GM10248 (cell line): ENCODE results near the gene KIF23.
"Not testable (repeated sequence)": the region's sequence is repeated elsewhere in the genome, so short reads cannot be mapped to it uniquely, and the experiment has no call there.

Experiments
- CTCF ChIA-PET: fragments of 300-600 bp; sonication (Branson Sonifier 250); formaldehyde crosslinking; extraction: SDS; loops from one replicate; lab custom pipeline; 2021; ENCODE audit warnings: antibody characterized with exemption; lab: Yijun Ruan, JAX
- POLR2A ChIA-PET: fragments of 350-650 bp; sonication (Branson Sonifier 250); formaldehyde crosslinking; extraction: SDS; loops from one replicate; lab custom pipeline; 2020; ENCODE audit warnings: antibody characterized with exemption; lab: Yijun Ruan, JAX
- DNase-seq: peaks from one replicate; pipeline ENCODE4 v3.0.0; 2012; ENCODE audit errors: extremely low spot score
- TF ChIP-seq, protein P1 (sequence below): IDR thresholded peaks from 2 replicates; pipeline ENCODE4 v1.5.1; 2012; ENCODE audit warnings: mild to moderate bottlenecking, low read depth; ENCODE audit errors: extremely low read depth, missing control alignments, control extremely low read depth

Gene KIF23

GRCh38 chr15:69435985-69436384 is 21.8 kb downstream of the KIF23 start:
- ChIA-PET POLR2A (interaction anchor here (0.5 kb wide), 1 partner anchor 16 kb away, joined by 3 read pairs; no protein-coding TSS in a partner anchor), CTCF (interaction anchor here (1.7 to 2.4 kb wide), 2 partner anchors 8 to 27 kb away, joined by 5 to 9 read pairs; no protein-coding TSS in a partner anchor)

GRCh38 chr15:69436951-69437350 is 22.8 kb downstream of the KIF23 start:
- no peak for DNase-seq
- TF ChIP-seq, protein P1, sequence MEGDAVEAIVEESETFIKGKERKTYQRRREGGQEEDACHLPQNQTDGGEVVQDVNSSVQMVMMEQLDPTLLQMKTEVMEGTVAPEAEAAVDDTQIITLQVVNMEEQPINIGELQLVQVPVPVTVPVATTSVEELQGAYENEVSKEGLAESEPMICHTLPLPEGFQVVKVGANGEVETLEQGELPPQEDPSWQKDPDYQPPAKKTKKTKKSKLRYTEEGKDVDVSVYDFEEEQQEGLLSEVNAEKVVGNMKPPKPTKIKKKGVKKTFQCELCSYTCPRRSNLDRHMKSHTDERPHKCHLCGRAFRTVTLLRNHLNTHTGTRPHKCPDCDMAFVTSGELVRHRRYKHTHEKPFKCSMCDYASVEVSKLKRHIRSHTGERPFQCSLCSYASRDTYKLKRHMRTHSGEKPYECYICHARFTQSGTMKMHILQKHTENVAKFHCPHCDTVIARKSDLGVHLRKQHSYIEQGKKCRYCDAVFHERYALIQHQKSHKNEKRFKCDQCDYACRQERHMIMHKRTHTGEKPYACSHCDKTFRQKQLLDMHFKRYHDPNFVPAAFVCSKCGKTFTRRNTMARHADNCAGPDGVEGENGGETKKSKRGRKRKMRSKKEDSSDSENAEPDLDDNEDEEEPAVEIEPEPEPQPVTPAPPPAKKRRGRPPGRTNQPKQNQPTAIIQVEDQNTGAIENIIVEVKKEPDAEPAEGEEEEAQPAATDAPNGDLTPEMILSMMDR, result no peak
- ChIA-PET POLR2A (interaction anchor here (2.1 kb wide), 1 partner anchor 15 kb away, joined by 10 read pairs; the partner anchor contains the start of gene RPLP1), CTCF (interaction anchor here (1.7 to 2.4 kb wide), 2 partner anchors 9 to 26 kb away, joined by 5 to 9 read pairs; no protein-coding TSS in a partner anchor)

More at GRCh38 chr15:69435985-69436384, 21.8 kb downstream of the KIF23 start:
- TF ChIP-seq, protein P1, result no peak
- DNase-seq, result no peak

DNA sequence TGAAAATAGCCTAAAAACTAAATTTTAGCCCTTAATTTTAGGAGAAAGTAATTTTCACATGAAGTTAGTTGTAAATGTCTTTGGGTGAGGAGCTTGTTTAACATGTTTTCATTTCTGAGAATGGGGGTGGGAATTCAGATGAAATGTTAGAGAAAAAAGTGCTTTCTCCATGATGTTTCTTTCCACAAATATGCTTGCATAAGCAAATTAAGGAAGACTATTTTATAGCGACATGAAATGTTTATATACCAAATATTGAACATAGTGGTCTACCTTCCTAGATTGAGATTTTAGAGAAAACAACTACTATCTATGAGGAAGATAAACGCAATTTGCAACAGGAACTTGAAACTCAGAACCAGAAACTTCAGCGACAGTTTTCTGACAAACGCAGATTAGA is 25.5 kb downstream of the KIF23 start:
- CTCF ChIA-PET, result interaction anchor here (0.7 to 1.8 kb wide), 3 partner anchors 10 to 24 kb away, joined by 3 to 10 read pairs (median 6); partner anchors contain the start of gene RPLP1
- DNase-seq, result no peak
- POLR2A ChIA-PET, result no interaction called here
- TF ChIP-seq, protein P1, result no peak

DNA sequence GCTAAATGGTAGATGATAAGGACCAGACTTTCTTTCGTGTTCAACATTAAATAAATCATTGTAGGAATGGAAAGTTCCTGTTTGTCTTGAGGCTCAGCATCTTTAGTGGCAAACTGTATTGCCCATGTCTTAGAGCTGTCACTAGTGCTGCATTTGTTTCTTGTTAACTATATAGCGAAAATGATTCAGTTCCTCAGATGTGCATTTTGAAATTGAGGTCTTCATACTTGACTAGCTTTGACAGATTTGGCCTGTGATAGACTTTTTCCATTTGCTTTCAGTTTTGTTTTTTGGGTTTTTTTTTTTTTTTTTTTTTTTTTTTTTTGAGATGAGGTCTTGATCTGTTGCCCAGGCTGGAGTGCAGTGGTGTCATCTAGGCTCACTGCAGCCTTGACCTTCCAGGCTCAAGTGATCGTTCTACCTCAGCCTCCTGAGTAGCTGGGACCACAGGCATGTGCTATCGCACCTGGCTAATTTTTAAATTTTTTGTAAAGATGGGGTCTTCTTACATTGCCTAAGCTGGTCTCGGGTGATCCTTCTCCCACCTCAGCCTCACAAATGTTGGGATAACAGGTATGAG is 29.0 kb downstream of the KIF23 start:
- ChIA-PET CTCF (interaction anchor here (0.9 to 2.3 kb wide), 2 partner anchors 9 to 19 kb away, joined by 3 to 5 read pairs; no protein-coding TSS in a partner anchor), POLR2A (interaction anchor here (0.6 to 1.6 kb wide), 3 partner anchors 9 to 19 kb away, joined by 5 to 6 read pairs (median 6); partner anchors contain the start of gene RPLP1)
- TF ChIP-seq, protein P1, result no peak
- DNase-seq, result peak; percentile 40

- CTCF ChIA-PET, result interaction anchor here (1.3 kb wide), 1 partner anchor 18 kb away, joined by 4 read pairs; no protein-coding TSS in a partner anchor
- no peak for DNase-seq
- POLR2A ChIA-PET, result no interaction called here
- TF ChIP-seq, protein P1, result no peak
These were observed 30.5 kb downstream of the KIF23 start for GRCh38 chr15:69444686-69445085.

DNA sequence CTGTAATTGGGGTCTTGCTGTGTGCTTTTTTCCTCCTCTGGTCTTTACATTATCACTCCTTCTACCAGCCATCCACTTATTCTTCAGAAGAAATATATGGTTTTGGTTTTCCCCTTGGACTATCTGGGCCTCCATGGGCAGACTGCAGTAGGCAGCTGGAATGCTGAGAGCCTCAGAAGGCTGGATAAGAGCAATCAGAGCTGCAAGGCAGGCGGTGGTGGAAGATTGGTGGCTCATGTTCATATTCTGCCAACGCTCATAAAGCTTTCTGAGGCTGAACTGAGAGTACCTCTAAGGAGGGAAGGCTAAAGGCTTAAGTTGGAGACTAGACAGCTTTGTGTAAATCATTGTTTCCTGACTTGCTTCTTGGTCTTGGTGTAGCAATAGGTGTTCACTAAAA is 32.8 kb downstream of the KIF23 start:
- DNase-seq, result no peak
- TF ChIP-seq, protein P1, result no peak
- POLR2A ChIA-PET, result no interaction called here
- CTCF ChIA-PET, result interaction anchor here (1.0 to 2.7 kb wide), 6 partner anchors 9 to 33 kb away, joined by 3 to 10 read pairs (median 4); partner anchors contain the start of gene KIF23

DNA sequence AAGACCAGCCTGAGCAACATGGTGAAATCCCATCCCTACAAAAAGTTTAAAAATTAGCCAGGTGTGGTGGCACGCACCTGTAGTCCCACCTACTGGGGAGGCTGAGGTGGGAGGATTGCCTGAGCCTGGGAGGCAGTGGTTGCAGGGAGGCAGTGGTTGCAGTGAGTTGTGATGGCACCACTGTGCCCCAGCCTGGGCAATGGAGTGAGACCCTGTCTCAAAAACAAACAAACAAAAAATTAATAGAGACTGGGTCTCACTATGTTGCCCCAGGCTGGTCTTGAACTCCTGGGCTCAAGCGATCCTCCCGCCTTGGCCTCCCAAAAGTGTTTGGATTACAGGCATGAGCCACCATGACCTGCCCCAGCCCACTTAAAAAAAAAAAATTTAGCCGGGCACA is 36.1 kb downstream of the KIF23 start:
- CTCF ChIA-PET, result interaction anchor here (0.9 to 4.4 kb wide), 5 partner anchors 11 to 18 kb away, joined by 3 to 47 read pairs (median 10); no protein-coding TSS in a partner anchor
- DNase-seq, POLR2A ChIA-PET: not testable (repeated sequence)
